Stimulated activated CD8-positive, alpha-beta memory T cell treated with anti-CD3 and anti-CD28 coated beads, Interleukin-4, amount 100 ng/mL, for 4 hours (primary cell): ENCODE measurements around the gene GATD1.

Source experiments
- DNase-seq, 2 donors: peaks; one replicate each; pipeline ENCODE4 v3.0.0-alpha.2; 2020; ENCODE audit warnings: low read depth in 2 of 2, low spot score in 1 of 2

Gene GATD1

DNA sequence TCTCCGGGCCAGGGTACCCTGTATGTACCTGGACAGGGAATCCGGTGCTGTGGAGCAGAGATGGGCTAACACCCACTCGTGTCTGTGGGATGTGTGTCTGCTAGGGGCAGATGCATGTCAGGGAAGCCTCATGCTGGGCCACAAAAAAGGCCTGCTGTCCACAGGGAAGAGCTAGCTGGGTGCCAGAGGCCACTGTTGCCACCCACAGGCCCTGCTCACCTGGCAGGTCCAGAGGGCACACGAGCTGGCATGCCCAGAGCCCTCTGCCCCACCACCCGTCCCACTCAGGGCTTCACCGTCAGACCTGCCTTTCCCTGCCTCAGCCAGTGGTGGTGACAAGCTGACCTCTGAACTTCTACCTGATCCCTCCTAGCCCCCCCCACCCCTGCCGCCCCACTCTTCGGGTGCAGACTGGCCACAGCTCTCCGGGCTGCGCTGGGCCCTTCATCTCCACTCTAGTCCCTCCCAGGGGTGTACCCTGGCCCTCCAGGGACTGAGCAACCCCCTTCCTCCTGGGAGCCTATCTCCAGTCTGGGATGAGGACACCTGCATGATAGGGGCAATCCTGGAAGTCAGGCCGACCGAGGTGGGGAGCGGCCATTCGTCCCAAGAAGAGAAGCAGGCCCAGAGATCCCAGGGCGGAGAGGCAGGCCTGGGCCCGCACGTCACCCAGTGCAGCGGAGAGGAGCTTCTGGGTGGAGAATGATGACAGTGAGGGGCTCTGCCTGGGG is 19.4 kb upstream of the GATD1 start:
- no peak for DNase-seq

DNA sequence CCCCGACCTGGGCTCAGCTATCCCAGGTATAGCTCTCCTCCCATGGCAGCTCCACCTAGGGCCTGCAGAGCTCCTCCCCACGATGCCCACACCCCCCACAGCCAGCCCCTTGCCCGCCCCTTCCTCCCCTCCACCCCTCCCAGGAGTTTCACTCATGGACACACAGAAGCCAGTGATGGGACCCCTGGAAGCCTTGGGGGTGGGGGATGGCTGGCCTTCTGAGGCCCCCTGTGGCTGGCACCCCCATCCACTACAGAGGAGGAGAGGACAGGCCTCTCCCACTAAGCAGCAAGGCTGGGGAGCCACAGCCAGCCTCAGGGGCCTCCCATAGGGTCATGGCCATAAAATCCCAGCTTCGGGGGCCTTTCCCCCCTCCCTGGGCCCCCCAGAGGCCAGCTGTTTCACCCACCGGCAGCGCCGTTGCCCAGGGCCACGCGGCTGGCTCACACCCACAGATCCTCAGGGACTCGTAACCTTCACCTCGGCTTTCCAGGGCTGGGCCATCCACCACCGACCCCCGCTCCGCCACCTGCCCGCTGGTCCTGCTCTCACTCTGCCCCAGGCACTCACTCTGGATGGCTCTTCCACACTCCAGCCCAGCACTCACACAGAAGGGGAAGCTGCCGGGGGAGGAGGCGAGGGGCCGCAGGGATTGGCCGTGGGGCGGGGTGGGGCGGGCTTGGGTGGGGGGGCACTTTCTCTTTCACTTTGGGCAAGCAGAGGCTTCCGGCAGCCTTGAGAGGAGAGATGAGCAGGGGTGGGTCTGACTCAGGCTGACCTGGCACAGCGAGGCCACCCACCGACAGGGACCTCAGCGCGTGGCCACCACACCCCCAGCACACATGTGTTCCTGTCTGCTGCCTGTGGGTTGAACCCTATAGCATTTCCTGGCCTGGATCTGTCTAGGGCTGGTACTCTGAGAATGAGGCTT is 18.6 kb upstream of the GATD1 start:
- peak; percentile 62 to 77 for DNase-seq

- no peak for DNase-seq
Observed at GRCh38 chr11:794766-795633, 17.7 kb upstream of the GATD1 start.

DNA sequence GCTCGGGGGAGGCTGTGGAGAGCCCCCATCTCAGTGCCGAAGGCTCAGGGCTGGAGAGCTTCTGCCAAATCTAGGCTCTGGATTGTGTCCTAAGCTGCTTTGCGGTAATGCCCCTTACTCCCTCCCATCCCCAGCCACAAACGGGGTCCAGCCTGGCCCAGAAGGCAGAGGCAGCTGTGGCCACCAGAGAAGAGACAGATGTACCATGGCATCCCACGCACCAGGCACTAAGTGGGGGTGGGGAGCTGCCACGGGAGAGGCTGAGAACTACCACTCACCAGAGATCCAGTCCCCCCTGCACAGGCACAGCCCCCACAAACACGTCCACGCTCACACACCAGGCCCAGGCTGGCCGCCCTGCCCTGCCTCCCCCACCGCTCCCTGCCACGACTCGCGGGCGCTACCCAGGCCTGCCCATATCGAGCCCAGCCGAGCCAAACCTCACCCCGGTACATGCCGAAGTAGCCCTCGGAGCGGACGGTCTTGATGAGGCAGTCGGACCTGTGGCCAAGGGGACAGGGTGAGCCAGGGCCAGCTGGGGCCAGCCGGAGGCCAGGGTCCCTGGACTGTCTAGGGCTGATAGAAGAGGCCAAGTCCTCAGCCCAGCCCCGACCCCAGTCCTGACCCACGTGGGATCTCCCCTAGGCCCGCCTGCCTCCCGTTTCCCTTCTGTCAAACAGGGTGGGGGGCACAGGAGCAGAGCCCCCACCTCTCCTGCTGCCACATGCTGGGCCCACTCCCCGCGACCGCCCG is 16.9 kb upstream of the GATD1 start:
- no peak for DNase-seq

DNA sequence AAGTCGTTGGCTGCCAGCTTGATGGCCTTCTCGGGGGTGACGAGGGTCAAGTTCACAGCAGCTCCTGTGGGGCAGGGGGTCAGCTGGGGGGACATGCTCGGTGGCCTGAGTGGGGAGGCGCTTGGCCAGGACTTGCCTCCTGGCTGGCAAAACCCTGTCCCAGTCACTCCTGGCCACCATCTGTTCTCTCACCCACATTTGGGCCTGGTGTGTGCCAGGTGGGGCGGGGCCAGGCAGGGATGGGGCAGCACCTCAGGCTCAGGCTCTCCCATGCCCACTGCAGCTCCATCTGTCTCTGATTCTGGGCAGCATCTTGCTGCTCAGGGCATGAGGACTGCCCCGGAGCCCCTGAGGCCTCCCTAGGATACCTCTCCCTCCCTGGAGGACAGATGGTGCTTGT is 16.3 kb upstream of the GATD1 start:
- DNase-seq: no peak

- DNase-seq: no peak
Observed at GRCh38 chr11:792873-793272, 15.6 kb upstream of the GATD1 start.

DNA sequence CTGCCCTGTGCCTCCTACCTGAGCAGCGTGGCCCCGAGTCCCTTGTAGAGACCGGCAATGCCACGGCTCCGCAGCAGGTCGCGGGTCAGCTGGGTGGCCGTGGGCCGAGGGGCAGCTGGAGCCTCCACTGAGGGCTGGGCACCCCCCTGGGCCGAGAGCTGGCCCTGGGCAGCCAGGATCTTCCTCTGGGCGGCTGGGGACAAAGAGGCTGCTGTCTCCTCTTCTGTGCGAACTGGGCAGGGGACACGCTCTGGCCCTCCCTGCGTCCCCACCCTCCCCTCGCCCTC is 15.2 kb upstream of the GATD1 start:
- DNase-seq: no peak

DNA sequence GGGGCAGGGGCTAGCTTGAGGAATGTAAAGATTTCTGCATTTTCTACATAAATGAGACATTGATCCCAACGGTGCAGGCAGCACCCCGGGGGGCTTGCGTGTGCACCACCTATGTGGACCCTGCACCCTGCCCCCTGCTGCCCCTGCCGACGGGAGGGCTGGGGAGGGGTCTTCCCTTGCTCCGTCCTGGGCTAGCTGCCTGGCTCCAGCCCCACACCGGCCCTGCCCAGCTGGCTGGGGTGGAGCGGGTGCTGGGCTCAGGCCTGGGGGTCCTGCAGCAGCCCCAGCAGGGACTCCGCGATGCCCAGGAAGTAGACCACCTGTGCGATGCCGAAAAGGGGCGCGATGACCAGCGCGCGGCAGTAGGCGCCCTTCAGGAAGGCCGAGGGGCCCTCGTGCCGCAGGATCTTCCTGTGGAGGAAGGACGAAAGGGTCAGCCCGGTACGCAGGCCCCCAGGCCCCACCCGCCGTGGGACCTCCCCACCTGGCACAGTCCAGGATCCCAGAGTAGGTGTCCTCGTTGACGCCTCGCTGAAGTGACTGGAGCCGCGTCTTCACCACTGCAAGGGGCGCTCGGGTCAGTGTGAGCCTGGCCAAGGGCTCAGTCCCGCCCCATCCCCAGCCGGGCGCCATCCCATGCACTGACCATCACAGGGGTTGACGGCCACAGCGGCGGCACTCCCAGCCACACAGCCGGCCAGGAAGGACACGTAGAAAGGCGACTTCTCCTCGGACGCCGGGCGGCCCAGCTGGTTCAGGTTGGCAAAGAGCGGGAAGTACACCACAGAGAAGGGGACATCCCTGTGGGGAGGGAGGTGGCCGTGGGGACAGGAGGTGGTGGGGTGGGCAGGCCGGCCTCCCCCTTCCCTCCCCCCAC is 14.6 kb upstream of the GATD1 start:
- DNase-seq: no peak

DNA sequence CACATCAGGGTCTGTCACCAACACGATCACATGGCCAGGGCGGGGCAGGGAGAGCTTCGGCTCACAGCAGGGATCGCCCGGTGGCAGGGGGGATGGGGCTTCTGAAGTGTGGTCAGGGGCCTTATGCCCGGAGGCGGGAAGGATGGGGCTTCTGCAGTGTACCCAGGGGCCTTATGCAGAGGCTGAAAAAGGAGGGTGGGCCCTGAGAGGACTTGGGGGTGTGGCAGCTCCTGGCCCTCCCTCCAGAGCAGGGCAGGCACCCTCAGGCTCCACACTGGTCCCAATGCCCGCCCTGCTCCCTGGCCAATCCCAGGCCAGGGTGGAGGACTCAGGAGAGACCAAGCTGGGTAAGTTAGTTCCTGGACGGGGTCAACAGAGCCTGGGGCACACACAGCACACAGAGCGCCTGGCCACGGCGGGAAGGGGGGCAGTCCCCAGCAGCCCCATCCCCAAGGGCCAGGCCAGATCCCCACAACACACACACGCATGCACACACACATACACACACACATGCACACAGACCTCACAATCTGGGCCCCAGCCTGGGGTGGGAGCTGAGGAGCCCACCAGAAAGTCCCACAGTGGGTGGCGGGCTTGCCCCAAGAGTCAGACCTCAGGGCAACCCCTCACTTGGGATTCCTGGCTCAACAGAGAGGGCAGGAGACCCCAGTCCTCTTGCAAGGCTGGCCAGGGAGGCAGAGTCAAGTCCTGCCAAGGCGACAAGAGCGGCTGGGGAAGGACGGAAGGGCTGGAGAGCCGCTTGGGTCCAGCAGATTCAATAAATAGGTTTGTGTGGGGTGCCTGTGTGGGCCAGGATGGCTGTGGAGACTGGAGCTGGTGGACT is 13.7 kb upstream of the GATD1 start:
- DNase-seq: no peak

DNA sequence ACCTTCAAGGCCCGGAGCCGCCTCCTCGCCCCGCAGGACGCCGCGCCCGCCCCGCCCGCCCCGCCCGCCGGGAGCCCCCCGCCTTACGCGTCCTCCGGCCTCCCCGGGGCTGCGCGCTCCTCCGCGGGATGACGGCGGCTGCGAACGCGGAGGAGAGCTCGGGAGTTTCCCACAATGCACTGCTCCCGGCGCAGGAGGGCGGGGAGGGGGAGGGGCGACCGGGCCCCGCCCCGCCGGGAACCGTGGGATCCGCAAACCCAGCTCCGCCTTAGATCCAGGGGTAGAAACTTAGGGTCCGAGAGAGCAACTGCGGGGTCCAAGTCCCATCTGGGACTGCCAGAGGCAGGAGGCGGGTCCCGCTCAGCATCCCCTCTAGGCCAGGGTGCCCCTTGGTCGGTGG is 12.7 kb upstream of the GATD1 start, which contains the start of gene CEND1:
CEND1 (minus strand) TSS at position 148 of the 400 bp plus-strand sequence. CDS start 1,514 bp downstream, outside the sequence.
- DNase-seq: no peak

DNA sequence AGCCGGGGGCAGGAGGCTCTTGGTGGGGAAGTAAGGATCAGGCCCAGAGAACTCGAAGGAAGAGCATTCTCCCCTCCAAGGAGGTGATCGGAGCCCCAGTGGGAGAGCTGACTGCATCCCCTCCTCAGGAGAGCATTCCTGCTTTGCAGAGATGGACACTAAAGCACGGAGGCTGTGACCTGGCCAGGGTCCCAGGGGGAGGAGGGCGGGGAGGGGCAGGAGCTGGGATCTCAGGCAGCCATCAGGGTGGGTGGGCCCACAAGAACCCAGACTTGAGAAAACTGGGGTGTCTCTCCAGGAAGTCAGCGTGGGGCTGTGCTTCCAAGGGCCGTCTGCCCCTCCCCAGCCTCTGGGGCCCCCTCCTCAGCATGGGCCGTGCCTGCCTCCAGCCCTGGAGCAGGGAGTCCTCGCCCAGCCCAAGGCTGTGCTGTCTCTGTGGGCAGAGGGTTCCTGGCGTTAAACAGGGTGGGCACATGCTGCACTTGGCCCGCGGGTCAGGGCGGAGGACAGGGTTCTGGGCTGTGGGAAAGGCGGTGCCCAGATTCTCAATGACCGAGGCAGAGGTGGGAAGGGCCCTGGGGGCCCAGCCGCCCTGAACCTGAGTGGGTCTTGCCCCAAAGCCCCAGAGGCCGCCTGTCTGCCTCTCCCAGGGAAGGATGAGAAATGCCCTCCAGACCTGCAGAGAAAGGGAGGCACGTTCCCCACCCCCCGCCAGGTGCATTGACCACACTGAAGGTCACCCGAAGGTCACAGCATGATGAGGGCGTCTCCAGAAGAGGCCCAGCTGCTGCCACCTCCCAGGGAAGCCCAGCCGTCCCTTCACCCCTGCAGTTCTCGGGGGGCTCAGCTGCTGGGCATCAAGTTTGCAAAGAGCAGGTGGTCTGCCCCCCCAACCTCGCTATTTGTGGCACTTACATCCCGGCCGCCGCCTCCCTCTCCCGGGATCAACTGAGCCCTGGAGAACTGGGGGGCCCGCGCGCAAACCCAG is 12.0 kb upstream of the GATD1 start:
- DNase-seq: no peak

DNA sequence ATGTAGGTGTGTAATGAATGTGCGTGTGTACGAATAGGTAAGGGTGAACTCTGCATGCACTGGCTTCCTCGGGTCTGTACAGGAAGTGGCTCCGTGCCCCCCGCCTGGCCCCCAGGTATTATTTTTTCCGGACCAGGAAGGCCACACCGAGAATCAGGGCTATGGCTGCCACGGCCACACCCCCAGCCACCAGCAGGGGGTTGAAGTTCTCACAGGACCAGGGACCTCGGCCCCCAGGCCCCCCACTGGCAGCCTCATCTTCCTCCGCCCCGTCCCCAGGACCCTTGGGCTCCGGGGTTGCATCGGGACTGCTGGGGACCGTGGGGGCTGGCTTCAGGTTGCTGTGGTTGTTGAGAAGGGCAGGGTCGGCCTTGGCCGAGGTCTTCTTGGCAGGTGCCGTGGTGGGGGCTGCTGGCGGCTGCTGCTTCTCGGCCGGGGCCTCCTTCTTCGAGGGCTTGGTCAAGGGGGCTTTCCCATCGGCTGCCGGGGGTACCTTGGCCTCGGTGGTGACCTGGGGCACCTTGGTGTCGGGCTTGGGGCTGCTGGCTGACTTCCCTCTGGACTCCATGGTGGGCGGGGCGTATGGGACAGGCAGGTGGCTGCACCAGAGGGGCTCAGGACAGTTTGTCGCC is 10.8 kb upstream of the GATD1 start:
- no peak for DNase-seq

DNA sequence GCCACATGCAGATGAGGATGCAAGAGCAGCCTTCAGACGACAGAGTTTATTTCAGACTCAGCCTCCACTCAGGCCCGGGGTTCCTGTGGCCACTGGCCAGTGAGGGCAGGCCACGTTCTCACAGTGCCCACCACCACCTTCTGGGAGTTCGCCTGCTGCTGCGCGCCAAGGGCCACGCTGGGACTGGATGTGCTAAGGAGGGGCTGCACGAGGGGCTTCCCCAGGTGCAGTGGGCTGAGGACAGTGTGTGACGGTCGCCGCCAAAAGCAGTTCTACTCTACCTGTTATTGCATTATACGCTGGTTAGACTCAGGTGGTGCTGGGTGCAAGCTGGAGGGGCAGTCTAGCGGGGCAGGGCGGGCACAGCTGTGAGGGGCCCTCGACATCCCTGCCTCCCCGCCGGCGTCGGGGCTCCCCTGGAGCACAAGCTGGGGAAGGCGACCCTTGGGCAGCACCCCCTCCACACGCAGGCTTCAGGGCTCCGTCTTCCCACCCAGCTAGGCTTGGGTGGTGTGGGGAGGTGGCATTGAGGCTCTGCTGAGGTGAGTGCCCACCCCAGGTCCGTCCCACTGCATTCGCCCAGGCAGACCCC is 9.9 kb upstream of the GATD1 start:
- no peak for DNase-seq

GRCh38 chr11:786235-787083 is 9.2 kb upstream of the GATD1 start:
- DNase-seq: no peak

GRCh38 chr11:783581-784015 is 6.3 kb upstream of the GATD1 start:
- no peak for DNase-seq
